AG04450 (cell line): ENCODE measurements around the gene FREY1. TPM values are rescaled to one million over a fixed set of nuclear protein-coding genes. Genes with fewer than 3 reads are reported as not detected.

Experiments used
- CTCF ChIA-PET: fragments of 300-600, 350-600 bp; formaldehyde crosslinking; extraction: SDS; loops from one replicate; lab custom pipeline; 2022; ENCODE audit warnings: antibody characterized with exemption, inconsistent platforms; lab: Charles Lee
- POLR2A ChIA-PET: fragments of 350-600 bp; formaldehyde crosslinking; extraction: SDS; loops from one replicate; lab custom pipeline; 2021; ENCODE audit warnings: antibody characterized with exemption, inconsistent platforms; lab: Yijun Ruan, JAX
- DNase-seq: peaks from one replicate; pipeline ENCODE4 v3.0.0-alpha.2; 2011; ENCODE audit warnings: low read depth, low spot score
- H3K27ac ChIP-seq: one replicate; pipeline ENCODE4 v1.5.1; 2012; ENCODE audit warnings: low read depth, low read length, control low read depth
- H3K27me3 ChIP-seq: one replicate; pipeline ENCODE4 v1.6.0; 2012; ENCODE audit warnings: low read length; ENCODE audit not compliant: control insufficient read depth, insufficient read depth
- H3K4me3 ChIP-seq: 2 replicates; pipeline ENCODE4 v1.5.1; 2011; ENCODE audit warnings: mild to moderate bottlenecking, low read depth, low read length, control low read depth
- H3K9me3 ChIP-seq: 2 replicates; pipeline ENCODE4 v1.5.1; 2012; ENCODE audit warnings: low read length; ENCODE audit not compliant: control insufficient read depth, insufficient read depth
- polyA plus RNA-seq: library from polyadenylated mRNA; depleted of rRNA; stranded (reverse); fragments of >200 nt; gene quantifications from 2 replicates; pipeline ENCODE4 v1.2.3, GENCODE V29; 2011
- TF ChIP-seq, protein P1 (sequence below): IDR thresholded peaks from 2 replicates; pipeline ENCODE4 v1.5.1; 2011; ENCODE audit warnings: low read depth, low read length, control low read depth, inconsistent platforms

FREY1 gene
- polyA plus RNA-seq, 1 experiment = not detected

DNA sequence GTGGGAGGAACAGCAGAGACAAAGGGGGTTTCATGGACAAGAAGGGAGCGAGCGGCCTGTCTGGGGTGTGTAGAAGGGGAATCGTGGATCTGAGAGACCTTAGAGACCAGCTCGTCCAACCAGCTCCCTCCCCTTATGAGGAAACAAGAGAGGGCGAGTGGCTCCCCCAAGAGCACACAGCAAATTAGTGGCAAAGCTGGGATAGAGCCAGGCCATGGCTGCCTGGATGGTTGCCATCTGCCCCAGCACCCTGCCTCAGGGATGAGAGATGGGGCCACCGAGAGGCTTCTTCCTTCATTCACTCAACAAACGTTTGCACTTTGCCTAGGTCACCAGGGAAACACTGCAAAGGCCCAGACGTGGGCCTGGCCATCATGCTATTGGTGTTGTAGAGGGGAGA lies 17.5 kb downstream of the FREY1 start:
- Histone ChIP-seq H3K27ac (no peak overlapping the region), H3K9me3 (no peaks in the 10 kb centered on the region; the same call in 1 of the 2 replicates), H3K4me3 (no peak overlapping the region), H3K27me3 (peaks cover 38% of the 10 kb centered on the region)
- CTCF ChIA-PET = no interaction called here
- POLR2A ChIA-PET = no interaction called here
- DNase-seq = no peak
- TF ChIP-seq, protein P1, sequence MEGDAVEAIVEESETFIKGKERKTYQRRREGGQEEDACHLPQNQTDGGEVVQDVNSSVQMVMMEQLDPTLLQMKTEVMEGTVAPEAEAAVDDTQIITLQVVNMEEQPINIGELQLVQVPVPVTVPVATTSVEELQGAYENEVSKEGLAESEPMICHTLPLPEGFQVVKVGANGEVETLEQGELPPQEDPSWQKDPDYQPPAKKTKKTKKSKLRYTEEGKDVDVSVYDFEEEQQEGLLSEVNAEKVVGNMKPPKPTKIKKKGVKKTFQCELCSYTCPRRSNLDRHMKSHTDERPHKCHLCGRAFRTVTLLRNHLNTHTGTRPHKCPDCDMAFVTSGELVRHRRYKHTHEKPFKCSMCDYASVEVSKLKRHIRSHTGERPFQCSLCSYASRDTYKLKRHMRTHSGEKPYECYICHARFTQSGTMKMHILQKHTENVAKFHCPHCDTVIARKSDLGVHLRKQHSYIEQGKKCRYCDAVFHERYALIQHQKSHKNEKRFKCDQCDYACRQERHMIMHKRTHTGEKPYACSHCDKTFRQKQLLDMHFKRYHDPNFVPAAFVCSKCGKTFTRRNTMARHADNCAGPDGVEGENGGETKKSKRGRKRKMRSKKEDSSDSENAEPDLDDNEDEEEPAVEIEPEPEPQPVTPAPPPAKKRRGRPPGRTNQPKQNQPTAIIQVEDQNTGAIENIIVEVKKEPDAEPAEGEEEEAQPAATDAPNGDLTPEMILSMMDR = no peak

- POLR2A ChIA-PET = no interaction called here
- no peak overlapping the region for H3K4me3 ChIP-seq
These were observed 19.5 kb downstream of the FREY1 start for GRCh38 chr11:45887587-45887986.

GRCh38 chr11:45886816-45887520 lies 20.1 kb downstream of the FREY1 start:
- H3K27ac ChIP-seq = no peak overlapping the region
- CTCF ChIA-PET = no interaction called here
- peaks cover 25% of the 10 kb centered on the region for H3K27me3 ChIP-seq
- no peaks in the 10 kb centered on the region; the same call in 1 of the 2 replicates for H3K9me3 ChIP-seq
- no peak for DNase-seq
- H3K4me3 ChIP-seq = no peak overlapping the region
- TF ChIP-seq, protein P1 = no peak
- POLR2A ChIA-PET = no interaction called here

More at GRCh38 chr11:45887587-45887986, 19.5 kb downstream of the FREY1 start:
- TF ChIP-seq, protein P1 = no peak
- no peaks in the 10 kb centered on the region; the same call in 1 of the 2 replicates for H3K9me3 ChIP-seq
- CTCF ChIA-PET = no interaction called here
- peaks cover 25% of the 10 kb centered on the region for H3K27me3 ChIP-seq
- no peak overlapping the region for H3K27ac ChIP-seq
- DNase-seq = no peak

- DNase-seq = no peak
- CTCF ChIA-PET = no interaction called here
These were observed 20.9 kb downstream of the FREY1 start for GRCh38 chr11:45885921-45886721.

More at GRCh38 chr11:45885921-45886721, 20.9 kb downstream of the FREY1 start:
- Histone ChIP-seq H3K27ac (no peak overlapping the region), H3K9me3 (no peaks in the 10 kb centered on the region; the same call in 1 of the 2 replicates), H3K4me3 (peak overlapping the region; percentile 47), H3K27me3 (peaks cover 24% of the 10 kb centered on the region)
- TF ChIP-seq, protein P1 = no peak
- POLR2A ChIA-PET = no interaction called here
